CD4-positive, alpha-beta memory T cell (primary cell): ENCODE results near the gene FOXP1. TPM values are rescaled to one million over a fixed set of nuclear protein-coding genes. Genes with fewer than 3 reads are reported as not detected.
A peak's percentile ranks its signal among the peaks of the same experiment; 100 is the strongest.

Experiments
- CTCF ChIA-PET: fragments of 350-600 bp; sonication (Branson Sonifier 250); formaldehyde crosslinking; loops from one replicate; lab custom pipeline; 2021; ENCODE audit warnings: inconsistent platforms; ENCODE audit not compliant: partially characterized antibody; lab: Charles Lee
- POLR2A ChIA-PET: fragments of 350-600 bp; sonication (Branson Sonifier 250); formaldehyde crosslinking; loops from one replicate; lab custom pipeline; 2021; ENCODE audit not compliant: partially characterized antibody; lab: Charles Lee
- DNase-seq, 5 donors: peaks; one replicate each; pipeline versions ENCODE4 v3.0.0 to v3.0.0-alpha.2; 2020 to 2022; ENCODE audit warnings: mixed read lengths in 1 of 5
- H3K27ac ChIP-seq: one replicate; pipeline ENCODE4 v1.7.0; 2013; ENCODE audit warnings: low read depth, low read length
- H3K27me3 ChIP-seq: 2 replicates; pipeline ENCODE4 v1.7.0; 2013; ENCODE audit warnings: mild to moderate bottlenecking, low read length, moderate library complexity; ENCODE audit not compliant: insufficient read depth
- H3K36me3 ChIP-seq: 2 replicates; pipeline ENCODE4 v1.7.0; 2013; ENCODE audit warnings: mild to moderate bottlenecking, low read length, moderate library complexity; ENCODE audit not compliant: insufficient read depth
- H3K4me1 ChIP-seq: 2 replicates; pipeline ENCODE4 v1.7.0; 2013; ENCODE audit warnings: mild to moderate bottlenecking, low read length, moderate library complexity; ENCODE audit not compliant: insufficient read depth
- H3K4me3 ChIP-seq, 2 donors: one replicate each; pipeline ENCODE4 v1.7.0; 2013; ENCODE audit warnings: low read length in 2 of 2, mild to moderate bottlenecking in 1 of 2
- H3K9me3 ChIP-seq, 2 donors: one replicate each; pipeline ENCODE4 v1.7.0; 2013; ENCODE audit warnings: low read length in 2 of 2, control low read depth in 1 of 2; ENCODE audit not compliant: control insufficient read depth in 1 of 2
- H3K27ac Mint-ChIP-seq, 7 donors: one replicate each; pipeline ENCODE4 v1.8.0; 2020 to 2021; ENCODE audit warnings: mixed read lengths in 7 of 7, mild to moderate bottlenecking in 6 of 7, inconsistent platforms in 3 of 7, moderate library complexity in 3 of 7
- H3K27me3 Mint-ChIP-seq, 2 donors: one replicate each; pipeline ENCODE4 v1.8.0; 2020 to 2021; ENCODE audit warnings: mixed read lengths in 2 of 2
- H3K36me3 Mint-ChIP-seq, 2 donors: one replicate each; pipeline ENCODE4 v1.8.0; 2020 to 2021; ENCODE audit warnings: mixed read lengths in 2 of 2, inconsistent platforms in 1 of 2, mild to moderate bottlenecking in 1 of 2
- H3K4me1 Mint-ChIP-seq, 4 donors: one replicate each; pipeline ENCODE4 v1.8.0; 2020 to 2021; ENCODE audit warnings: mixed read lengths in 4 of 4, mild to moderate bottlenecking in 1 of 4
- H3K4me3 Mint-ChIP-seq, 8 donors: one replicate each; pipeline ENCODE4 v1.8.0; 2020 to 2021; ENCODE audit warnings: mixed read lengths in 8 of 8, mild to moderate bottlenecking in 7 of 8, moderate library complexity in 6 of 8, inconsistent platforms in 3 of 8
- H3K9me3 Mint-ChIP-seq, 8 donors: one replicate each; pipeline ENCODE4 v1.8.0; 2020 to 2021; ENCODE audit warnings: mixed read lengths in 8 of 8, mild to moderate bottlenecking in 5 of 8, inconsistent platforms in 3 of 8, moderate library complexity in 1 of 8
- intact Hi-C: fragments of 100-400 bp; cut with micrococcal nuclease; formaldehyde crosslinking; loops from one replicate; pipeline ENCODE4 v1.15.1; 2023
- polyA plus RNA-seq, 2 donors: library from polyadenylated mRNA; unstranded; fragments of 300-500 nt; fragmentation: Illumina TruSeq; gene quantifications; one replicate each; pipeline ENCODE4 v1.2.3, GENCODE V29; 2021
- total RNA-seq, 2 experiments: library from RNA; stranded (reverse); gene quantifications; one replicate each; pipeline ENCODE4 v1.2.3, GENCODE V29; 2021

The FOXP1 gene
- total and polyA plus RNA-seq, 4 experiments from 2014 or later, result 189 to 348 (median 279) TPM

DNA sequence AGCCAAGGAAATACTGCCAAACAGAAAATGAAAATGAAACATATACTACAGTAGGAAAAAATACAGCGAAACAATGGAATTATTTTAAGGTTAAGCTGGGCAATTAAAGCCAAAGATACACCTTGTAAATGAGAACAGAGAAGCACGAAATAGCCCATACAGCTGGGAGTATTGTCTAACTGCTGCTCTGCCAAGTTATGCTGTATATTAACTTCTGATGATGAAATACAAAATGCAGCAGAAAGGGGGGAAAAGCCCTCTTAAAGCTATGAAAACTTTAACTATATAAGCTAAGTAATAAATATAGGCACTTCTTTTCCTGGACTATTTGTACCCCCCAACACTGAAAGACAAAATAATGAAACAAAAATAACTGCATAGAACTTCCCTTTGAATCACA lies 449.0 kb downstream of the FOXP1 start:
- ChIA-PET POLR2A (no interaction called here), CTCF (interaction anchor here (0.8 to 1.2 kb wide), 4 partner anchors 8 to 584 kb away, joined by 3 read pairs; no protein-coding TSS in a partner anchor)
- peaks cover 59% of the 10 kb centered on the region for H3K4me1 ChIP-seq
- no peak overlapping the region for H3K4me3 ChIP-seq
- no peaks in the 10 kb centered on the region for H3K27me3 ChIP-seq
- H3K36me3 Mint-ChIP-seq, result peaks cover 0 to 12% of the 10 kb centered on the region in 2 donors
- H3K9me3 Mint-ChIP-seq, result peaks cover 0 to 3% (median 0%) of the 10 kb centered on the region in 8 donors
- peaks cover 34 to 88% (median 56%) of the 10 kb centered on the region in 4 donors for H3K4me1 Mint-ChIP-seq
- intact Hi-C loops, result loop anchor here (5.0 to 10.0 kb wide), 4 partner anchors 53 to 450 kb away; partner anchors contain the start of gene FOXP1
- no peak for DNase-seq
- no peaks in the 10 kb centered on the region for H3K27me3 Mint-ChIP-seq
- peak overlapping the region; percentile 44 to 98 (median 89) for H3K27ac Mint-ChIP-seq
- H3K36me3 ChIP-seq, result no peaks in the 10 kb centered on the region
- no peaks in the 10 kb centered on the region for H3K9me3 ChIP-seq
- H3K27ac ChIP-seq, result no peak overlapping the region
- H3K4me3 Mint-ChIP-seq, result peak overlapping the region in 7 of 8 donors; percentile 6 to 70 (median 48)

DNA sequence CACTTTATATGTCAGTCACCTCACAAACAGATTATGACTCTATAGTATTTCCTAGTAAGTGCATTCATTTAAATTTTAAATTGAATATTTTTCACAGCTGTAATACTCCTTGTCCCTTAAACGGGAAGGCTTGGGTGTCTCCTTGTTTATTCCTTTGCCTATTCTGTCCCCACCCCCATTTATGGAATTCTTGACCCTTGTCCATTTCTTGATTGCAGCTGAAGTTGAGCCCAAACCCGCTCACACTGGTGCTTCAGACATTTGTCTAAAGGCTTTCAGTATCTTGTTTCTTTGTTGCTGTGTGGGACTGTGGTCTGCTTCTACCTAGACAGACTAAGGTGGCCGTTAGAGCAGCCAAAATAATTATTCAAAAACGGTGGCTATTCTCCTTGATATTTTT lies 449.7 kb downstream of the FOXP1 start:
- no peaks in the 10 kb centered on the region for H3K36me3 ChIP-seq
- no peak overlapping the region for H3K27ac ChIP-seq
- Mint-ChIP-seq H3K36me3 (peaks cover 0 to 16% of the 10 kb centered on the region in 2 donors), H3K27ac (peak overlapping the region; percentile 44 to 98 (median 86)), H3K9me3 (peaks cover 0 to 3% (median 0%) of the 10 kb centered on the region in 8 donors), H3K27me3 (no peaks in the 10 kb centered on the region), H3K4me3 (peak overlapping the region in 6 of 8 donors; percentile 6 to 70 (median 35)), H3K4me1 (peaks cover 36 to 89% (median 54%) of the 10 kb centered on the region in 4 donors)
- no peak for DNase-seq
- no peaks in the 10 kb centered on the region for H3K9me3 ChIP-seq
- no peaks in the 10 kb centered on the region for H3K27me3 ChIP-seq
- CTCF ChIA-PET, result interaction anchor here (1.0 to 1.2 kb wide), 3 partner anchors 18 to 583 kb away, joined by 3 read pairs; no protein-coding TSS in a partner anchor
- POLR2A ChIA-PET, result no interaction called here
- H3K4me3 ChIP-seq, result no peak overlapping the region
- intact Hi-C loops, result loop anchor here (5.0 to 10.0 kb wide), 4 partner anchors 53 to 451 kb away; partner anchors contain the start of gene FOXP1
- peaks cover 59% of the 10 kb centered on the region for H3K4me1 ChIP-seq

DNA sequence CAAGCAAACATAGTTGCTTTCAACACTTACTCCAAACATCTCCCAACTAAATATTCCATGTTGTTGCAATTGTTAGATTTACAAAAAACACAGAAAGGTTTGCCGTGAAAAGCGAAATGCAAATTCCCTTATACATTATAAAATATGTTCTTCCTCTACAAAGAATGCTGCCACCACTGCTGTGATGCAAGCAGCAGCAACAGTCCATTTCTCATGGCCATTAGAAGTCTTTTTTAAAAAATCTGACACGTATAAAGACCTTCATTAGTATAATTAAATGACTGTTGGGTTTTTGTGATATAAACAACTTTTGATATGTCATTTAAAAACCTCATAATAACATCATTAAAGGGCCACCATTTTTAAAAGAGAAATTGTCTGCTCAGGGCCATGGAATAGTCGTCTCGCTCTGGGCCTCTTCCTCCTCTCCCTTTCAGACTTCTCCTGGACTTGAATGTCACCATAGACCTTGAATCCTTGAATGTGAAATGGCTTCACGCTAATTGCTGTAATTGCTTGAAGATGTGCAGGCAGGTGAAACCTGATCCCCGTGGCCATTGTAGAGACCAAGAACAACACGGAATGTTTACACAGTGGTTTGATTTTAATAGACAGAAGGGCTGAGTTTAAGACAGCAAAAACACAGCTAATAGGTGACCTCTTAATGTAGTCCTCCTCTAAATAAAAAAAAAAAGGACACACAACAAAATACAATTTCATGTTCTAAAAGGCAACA lies 450.4 kb downstream of the FOXP1 start:
- peak overlapping the region in 5 of 8 donors; percentile 0 to 52 (median 22) for H3K4me3 Mint-ChIP-seq
- Histone ChIP-seq H3K9me3 (no peaks in the 10 kb centered on the region), H3K4me1 (peaks cover 65% of the 10 kb centered on the region), H3K27ac (no peak overlapping the region), H3K4me3 (no peak overlapping the region), H3K36me3 (no peaks in the 10 kb centered on the region), H3K27me3 (no peaks in the 10 kb centered on the region)
- no peak for DNase-seq
- peaks cover 36 to 95% (median 57%) of the 10 kb centered on the region in 4 donors for H3K4me1 Mint-ChIP-seq
- peaks cover 0 to 3% (median 0%) of the 10 kb centered on the region in 8 donors for H3K9me3 Mint-ChIP-seq
- intact Hi-C loops, result loop anchor here (5.0 to 10.0 kb wide), 4 partner anchors 54 to 452 kb away; partner anchors contain the start of gene FOXP1
- H3K36me3 Mint-ChIP-seq, result peaks cover 0 to 20% of the 10 kb centered on the region in 2 donors
- H3K27ac Mint-ChIP-seq, result peak overlapping the region; percentile 84 to 98 (median 93)
- CTCF ChIA-PET, result no interaction called here
- no peaks in the 10 kb centered on the region for H3K27me3 Mint-ChIP-seq
- POLR2A ChIA-PET, result interaction anchor here (1.0 to 5.2 kb wide), 4 partner anchors 10 to 358 kb away, joined by 3 to 75 read pairs (median 4); no protein-coding TSS in a partner anchor

DNA sequence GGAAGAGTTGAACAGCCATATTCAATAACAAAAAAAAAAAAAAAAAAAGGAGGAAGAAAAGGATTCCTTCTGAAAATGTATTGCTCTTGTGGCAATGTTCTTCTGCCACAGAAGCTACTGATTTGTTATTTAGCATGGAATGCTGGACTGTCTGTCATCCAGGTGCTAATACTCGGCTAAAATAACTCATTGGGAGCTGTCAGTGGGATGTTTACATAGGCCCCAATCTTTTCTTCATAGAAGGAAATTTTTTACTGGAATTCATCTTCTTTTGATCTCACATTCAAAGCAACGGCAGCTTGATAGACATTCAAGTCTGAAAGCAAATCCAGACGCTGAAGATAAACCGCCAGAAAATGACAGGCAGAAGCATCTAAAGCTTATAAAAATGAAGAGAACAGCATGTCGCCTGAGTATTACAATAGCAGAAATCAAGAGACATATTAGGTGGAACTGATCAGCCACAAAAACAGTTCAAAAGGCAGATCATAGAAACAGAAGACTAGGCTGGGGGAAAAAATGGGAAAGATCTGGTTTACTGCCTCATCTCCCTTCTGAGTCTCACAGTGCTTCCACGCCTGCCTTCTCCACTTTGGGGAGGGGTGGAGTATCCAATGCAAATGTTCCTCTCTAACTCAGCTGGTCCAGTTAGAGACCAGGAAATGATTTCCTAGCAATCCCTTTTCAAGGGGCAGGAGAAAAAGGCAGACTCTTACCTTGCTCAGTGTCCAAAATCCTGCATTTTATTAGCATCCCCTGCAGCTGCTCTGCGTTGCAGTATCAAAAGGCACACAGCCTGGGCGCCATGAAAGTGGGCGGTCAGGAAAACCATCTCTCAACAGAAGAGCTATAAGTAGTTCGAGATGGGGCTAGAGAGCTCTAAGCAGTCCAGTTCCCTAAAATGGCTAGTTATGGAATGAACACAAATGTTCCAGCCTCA lies 451.9 kb downstream of the FOXP1 start:
- Histone ChIP-seq H3K36me3 (no peaks in the 10 kb centered on the region), H3K4me3 (peak overlapping the region; percentile 59 to 90), H3K4me1 (peaks cover 79% of the 10 kb centered on the region), H3K27me3 (no peaks in the 10 kb centered on the region), H3K27ac (peak overlapping the region; percentile 87), H3K9me3 (no peaks in the 10 kb centered on the region)
- H3K27ac Mint-ChIP-seq, result peak overlapping the region; percentile 93 to 98 (median 97)
- DNase-seq, result no peak
- H3K9me3 Mint-ChIP-seq, result peaks cover 0 to 3% (median 0%) of the 10 kb centered on the region in 8 donors
- peak overlapping the region; percentile 90 to 99 (median 94) for H3K4me3 Mint-ChIP-seq
- H3K4me1 Mint-ChIP-seq, result peaks cover 38 to 95% (median 61%) of the 10 kb centered on the region in 4 donors
- peaks cover 0 to 27% of the 10 kb centered on the region in 2 donors for H3K36me3 Mint-ChIP-seq
- intact Hi-C loops, result loop anchor here (2.0 to 10.0 kb wide), 7 partner anchors 56 to 453 kb away; partner anchors contain the start of gene FOXP1
- no peaks in the 10 kb centered on the region for H3K27me3 Mint-ChIP-seq
- ChIA-PET CTCF (interaction anchor here (0.5 to 1.8 kb wide), 6 partner anchors 30 to 451 kb away, joined by 3 to 6 read pairs (median 4); no protein-coding TSS in a partner anchor), POLR2A (interaction anchor here (0.6 to 5.2 kb wide), 29 partner anchors 8 to 366 kb away, joined by 3 to 75 read pairs (median 4); no protein-coding TSS in a partner anchor)

DNA sequence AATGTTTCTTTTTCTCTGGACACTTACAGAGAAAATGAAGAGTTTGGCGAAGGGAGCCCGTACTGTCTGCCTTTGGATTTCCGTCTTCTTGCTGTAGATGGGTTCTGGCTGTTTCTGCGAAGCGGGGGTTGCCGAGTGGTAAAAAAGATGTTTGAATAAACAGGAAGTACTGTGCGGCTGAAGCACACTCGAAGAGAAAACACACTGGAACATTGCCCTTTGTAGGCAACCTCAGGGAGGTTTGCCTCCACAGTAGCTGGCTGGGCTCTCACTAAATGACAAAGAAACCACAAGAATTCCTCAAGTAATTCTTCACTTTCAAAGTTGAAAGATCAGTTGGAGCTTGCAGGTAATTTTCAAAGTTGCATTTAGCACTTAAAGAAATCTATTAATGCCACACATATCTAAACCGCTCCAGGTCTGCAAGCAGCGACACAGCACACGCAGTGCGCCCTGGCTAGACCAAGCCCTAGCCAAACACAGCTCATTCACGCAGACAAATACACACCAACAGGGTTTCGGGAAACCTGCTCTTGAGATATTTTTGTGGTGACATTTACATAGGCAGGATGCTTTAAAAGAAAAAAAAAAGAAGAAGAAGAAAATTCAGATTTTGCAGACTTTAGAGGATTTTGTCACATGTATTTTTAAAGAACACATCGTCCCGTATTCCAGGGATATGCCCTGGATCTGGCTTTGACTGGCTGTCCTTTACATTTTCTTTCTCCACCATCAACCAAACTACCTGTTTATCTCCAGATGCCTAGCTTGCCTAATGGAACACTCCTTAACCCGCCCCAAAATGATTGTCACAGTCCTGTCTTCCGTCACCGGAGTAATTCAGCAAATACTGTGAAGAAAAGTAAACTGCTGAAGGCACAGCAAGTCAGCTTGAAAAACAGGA lies 452.8 kb downstream of the FOXP1 start:
- Histone ChIP-seq H3K27ac (peak overlapping the region; percentile 87), H3K9me3 (no peaks in the 10 kb centered on the region), H3K4me3 (peak overlapping the region; percentile 59 to 90), H3K36me3 (no peaks in the 10 kb centered on the region), H3K4me1 (peaks cover 80% of the 10 kb centered on the region), H3K27me3 (no peaks in the 10 kb centered on the region)
- Mint-ChIP-seq H3K4me3 (peak overlapping the region; percentile 90 to 99 (median 94)), H3K27me3 (no peaks in the 10 kb centered on the region), H3K9me3 (peaks cover 0 to 3% (median 0%) of the 10 kb centered on the region in 8 donors), H3K36me3 (peaks cover 0 to 29% of the 10 kb centered on the region in 2 donors), H3K4me1 (peaks cover 39 to 90% (median 61%) of the 10 kb centered on the region in 4 donors), H3K27ac (peak overlapping the region; percentile 93 to 98 (median 97))
- POLR2A ChIA-PET, result interaction anchor here (0.6 to 5.2 kb wide), 31 partner anchors 8 to 367 kb away, joined by 3 to 75 read pairs (median 4); no protein-coding TSS in a partner anchor
- peak; percentile 79 to 90 (median 85) for DNase-seq
- CTCF ChIA-PET, result interaction anchor here (0.6 to 1.8 kb wide), 6 partner anchors 10 to 452 kb away, joined by 3 to 6 read pairs (median 4); no protein-coding TSS in a partner anchor
- intact Hi-C loops, result loop anchor here (1.0 to 10.0 kb wide), 9 partner anchors 43 to 454 kb away; partner anchors contain the start of gene FOXP1
